ENCODE results near the gene CST6.

CST6 gene

DNA sequence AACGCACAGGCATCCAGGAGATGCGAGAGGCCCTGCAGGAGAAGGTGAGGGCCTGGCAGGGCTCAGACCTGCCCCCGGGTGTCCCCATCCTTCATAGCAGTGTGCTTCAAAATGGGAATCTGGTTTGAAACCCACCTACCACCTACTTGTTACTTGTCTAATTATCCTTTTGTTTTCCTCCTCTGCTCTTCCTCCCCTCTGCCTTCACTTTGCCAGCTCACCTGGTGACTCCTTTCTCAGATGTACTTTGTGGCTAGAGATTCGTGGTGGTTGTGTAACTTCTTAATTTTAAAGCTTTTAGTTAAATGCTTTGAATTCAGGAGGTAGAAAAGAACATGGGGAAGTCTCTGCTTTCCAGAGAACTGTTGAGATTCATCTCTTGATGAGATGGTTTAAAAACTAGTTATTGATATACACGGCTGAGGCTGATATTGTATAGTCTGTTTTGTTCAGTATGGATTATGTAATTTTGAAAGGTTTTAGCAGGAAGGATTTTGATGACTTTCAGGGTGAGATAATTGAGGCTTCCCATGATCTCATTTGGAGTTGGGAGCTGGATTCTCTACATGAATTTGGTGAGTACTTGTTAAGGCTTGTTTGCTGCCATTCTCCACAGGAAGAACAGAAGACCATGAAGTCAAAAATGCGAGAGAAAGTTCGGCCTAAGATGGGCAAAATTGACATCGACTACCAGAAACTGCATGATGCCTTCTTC lies 48.3 kb downstream of the CST6 start:
- TF ChIP-seq, protein P1, sequence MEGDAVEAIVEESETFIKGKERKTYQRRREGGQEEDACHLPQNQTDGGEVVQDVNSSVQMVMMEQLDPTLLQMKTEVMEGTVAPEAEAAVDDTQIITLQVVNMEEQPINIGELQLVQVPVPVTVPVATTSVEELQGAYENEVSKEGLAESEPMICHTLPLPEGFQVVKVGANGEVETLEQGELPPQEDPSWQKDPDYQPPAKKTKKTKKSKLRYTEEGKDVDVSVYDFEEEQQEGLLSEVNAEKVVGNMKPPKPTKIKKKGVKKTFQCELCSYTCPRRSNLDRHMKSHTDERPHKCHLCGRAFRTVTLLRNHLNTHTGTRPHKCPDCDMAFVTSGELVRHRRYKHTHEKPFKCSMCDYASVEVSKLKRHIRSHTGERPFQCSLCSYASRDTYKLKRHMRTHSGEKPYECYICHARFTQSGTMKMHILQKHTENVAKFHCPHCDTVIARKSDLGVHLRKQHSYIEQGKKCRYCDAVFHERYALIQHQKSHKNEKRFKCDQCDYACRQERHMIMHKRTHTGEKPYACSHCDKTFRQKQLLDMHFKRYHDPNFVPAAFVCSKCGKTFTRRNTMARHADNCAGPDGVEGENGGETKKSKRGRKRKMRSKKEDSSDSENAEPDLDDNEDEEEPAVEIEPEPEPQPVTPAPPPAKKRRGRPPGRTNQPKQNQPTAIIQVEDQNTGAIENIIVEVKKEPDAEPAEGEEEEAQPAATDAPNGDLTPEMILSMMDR (IDR thresholded peaks at IDR 0.05): no peak

DNA sequence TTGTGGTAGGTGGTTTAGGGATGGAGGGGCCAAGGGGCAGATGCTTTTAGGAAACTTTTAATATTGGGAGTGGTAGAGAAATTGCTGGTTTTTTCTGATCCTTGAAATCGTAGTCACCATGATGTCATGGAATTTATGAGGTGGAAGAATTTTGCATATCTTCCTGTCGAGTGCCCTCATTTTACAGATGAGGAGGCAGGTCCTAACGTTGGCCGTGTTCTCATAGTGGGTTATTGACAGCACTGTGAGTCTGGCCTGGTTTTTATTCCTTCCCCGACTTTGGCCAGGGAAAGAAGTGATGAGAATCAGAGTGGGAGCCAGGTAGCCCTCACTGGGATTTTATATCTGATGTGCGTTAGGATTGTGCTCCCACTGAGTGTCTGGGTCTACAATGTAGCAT lies 49.5 kb downstream of the CST6 start:
- TF ChIP-seq, protein P1 (IDR thresholded peaks at IDR 0.05): no peak

DNA sequence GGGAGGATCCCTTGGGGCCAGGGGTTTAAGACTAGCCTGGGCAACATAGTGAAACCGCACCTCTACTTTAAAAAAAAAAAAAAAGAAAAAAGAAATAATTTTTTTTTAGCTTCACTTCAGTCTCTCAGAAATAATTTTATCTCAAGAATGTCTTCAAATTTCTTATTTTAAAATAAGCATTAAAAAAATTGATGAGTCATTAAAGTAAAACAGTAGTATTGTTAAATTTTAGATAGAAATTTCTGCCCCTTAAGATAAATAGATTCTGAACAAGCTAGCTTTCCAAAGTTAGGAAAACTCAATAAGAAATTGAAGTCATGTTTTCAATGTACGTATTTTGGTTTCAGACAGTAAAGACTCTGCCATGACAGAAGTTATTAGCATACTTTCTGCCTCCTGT lies 50.6 kb downstream of the CST6 start:
- TF ChIP-seq, protein P1 (IDR thresholded peaks at IDR 0.05): no peak

All from LNCAP (cell line).